Choroid plexus epithelial cell (primary cell): Measurements from ENCODE around the gene PEX5L.

Experiments
- DNase-seq: peaks from one replicate; pipeline ENCODE4 v3.0.0-alpha.2; 2010; ENCODE audit warnings: low read depth
- H3K4me3 ChIP-seq: 2 replicates; pipeline ENCODE4 v1.5.1; 2011; ENCODE audit warnings: low read depth, mild to moderate bottlenecking, control low read depth, low read length, moderate library complexity
- TF ChIP-seq, protein P1 (sequence below): conservative IDR thresholded peaks from 2 replicates; pipeline ENCODE4 v1.5.1; 2011; ENCODE audit warnings: low read depth, mild to moderate bottlenecking, control low read depth, inconsistent platforms, low read length, moderate library complexity

The PEX5L gene

DNA sequence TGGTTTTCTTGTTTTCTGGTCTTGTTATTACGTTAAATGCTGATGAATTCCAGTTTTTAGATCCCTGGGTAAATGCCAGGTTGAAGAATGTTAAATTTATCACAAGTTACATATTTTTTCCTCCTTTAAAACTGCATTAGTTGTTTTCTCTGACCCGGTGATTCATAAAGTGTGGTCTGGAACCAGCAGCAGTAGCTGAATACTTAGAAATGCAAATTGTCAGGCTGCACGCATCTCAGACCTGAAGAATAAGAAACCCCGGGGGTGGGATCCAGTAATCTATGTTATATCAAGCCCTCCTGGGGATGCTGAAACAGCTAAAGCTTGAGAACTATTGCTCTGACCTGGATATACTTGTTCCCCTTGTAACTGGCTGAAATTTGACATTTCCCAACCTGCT, 69.1 kb downstream of the PEX5L start:
- TF ChIP-seq, protein P1, sequence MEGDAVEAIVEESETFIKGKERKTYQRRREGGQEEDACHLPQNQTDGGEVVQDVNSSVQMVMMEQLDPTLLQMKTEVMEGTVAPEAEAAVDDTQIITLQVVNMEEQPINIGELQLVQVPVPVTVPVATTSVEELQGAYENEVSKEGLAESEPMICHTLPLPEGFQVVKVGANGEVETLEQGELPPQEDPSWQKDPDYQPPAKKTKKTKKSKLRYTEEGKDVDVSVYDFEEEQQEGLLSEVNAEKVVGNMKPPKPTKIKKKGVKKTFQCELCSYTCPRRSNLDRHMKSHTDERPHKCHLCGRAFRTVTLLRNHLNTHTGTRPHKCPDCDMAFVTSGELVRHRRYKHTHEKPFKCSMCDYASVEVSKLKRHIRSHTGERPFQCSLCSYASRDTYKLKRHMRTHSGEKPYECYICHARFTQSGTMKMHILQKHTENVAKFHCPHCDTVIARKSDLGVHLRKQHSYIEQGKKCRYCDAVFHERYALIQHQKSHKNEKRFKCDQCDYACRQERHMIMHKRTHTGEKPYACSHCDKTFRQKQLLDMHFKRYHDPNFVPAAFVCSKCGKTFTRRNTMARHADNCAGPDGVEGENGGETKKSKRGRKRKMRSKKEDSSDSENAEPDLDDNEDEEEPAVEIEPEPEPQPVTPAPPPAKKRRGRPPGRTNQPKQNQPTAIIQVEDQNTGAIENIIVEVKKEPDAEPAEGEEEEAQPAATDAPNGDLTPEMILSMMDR: no peak

DNA sequence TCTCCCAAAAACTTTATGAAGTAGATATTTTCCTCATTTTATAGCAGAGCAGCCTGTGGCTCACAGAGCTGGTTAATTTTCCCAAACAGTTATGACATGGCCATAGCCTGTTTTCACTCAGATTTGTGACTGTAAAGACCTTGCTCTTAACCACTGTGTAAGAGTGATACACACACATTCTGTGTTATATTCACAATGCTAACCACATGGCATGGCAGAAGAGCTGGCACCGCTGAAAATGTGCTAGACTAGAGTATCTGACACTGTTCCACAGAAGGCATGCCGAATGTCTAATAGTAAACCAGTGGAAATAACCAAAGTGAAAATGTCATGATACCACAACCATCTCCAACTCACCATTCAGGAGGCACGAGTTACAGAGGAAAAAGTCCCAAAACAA, 71.8 kb downstream of the PEX5L start:
- H3K4me3 ChIP-seq: no peak overlapping the region
- TF ChIP-seq, protein P1: no peak
- no peak for DNase-seq

More for the DNA sequence above, 69.1 kb downstream of the PEX5L start:
- no peak for DNase-seq
- no peak overlapping the region for H3K4me3 ChIP-seq

DNA sequence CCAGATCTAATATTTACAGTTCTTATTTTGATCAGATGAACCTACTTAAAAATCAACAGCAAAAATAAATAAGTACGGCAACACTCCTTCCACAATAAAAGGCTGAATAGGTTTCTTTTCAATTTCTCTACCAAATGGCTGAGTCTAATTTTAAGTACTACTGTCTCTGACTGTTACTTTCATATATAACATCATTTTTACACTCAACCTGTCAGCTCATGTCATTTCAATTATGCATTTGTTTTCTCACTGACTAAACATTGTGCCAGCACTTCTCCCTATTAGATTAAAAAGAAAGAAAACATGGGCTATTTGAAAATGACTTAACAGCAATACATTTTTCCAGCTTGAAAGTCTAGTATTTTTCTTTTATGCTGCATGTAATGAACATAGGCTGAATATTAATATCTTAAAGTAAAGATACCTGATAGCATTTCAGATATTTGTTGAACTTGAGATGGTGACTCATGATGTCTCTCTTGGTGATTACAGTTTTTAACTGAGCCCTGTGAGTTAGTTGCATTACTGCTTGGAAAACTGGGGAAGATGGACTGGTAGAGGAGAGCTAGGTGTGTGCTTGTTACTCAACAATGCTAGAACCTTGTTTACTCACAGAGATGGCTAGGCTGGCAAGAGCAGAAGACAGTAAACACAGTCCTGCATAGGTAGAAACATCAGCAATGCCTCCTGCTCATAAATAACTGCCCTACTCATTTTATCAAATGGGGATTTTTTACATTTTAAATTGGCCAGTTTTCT, 73.9 kb downstream of the PEX5L start:
- no peak overlapping the region for H3K4me3 ChIP-seq
- DNase-seq: no peak
- TF ChIP-seq, protein P1: no peak

DNA sequence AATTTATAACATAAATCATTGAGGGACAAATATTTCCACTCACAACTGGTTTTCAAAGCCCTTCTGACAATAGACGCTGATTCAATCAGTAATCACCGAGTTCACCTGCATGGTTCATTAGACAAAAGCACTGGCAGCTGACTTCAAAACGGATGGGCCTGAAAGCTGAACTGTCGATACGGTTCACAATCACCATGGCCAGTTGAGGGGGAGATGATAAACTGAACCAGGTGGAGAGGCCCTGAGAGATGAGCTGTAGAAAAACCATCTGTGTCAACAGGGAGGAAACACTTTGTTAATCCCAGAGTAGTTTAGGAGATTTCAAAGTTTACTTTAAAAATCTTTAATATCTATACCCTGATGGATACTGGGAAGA, 75.0 kb downstream of the PEX5L start:
- H3K4me3 ChIP-seq: no peak overlapping the region
- TF ChIP-seq, protein P1: no peak
- DNase-seq: no peak

DNA sequence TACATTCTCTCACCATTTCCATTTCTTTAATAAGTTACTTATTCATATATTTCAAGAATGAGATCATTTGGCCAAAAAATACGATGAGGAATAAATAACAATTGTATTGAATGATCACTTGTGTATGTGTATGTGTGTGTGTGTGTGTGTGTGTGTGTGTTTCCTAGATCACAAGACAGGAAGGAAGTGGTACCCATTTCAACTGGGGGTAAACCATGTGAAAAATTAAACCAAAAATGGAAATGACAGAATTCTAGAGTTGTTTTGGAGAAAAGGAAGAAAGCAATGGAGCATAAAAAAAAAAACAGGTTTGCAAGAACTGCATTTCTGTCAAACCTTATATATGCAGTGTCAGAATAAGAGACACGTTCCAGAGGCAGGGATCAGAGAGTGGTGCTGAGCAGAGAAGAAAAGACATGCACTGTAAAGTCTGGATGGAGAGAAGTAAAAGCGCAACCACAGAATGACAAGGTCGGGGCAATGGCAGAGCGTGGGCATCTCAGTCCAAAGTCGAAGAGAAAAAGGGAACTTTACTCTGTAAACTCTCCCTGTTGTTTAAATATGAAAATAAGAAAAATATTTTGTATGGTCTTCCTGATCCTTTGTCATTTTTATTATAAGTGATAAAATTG, 75.5 kb downstream of the PEX5L start:
- TF ChIP-seq, protein P1: no peak
- no peak for DNase-seq
- H3K4me3 ChIP-seq: no peak overlapping the region

DNA sequence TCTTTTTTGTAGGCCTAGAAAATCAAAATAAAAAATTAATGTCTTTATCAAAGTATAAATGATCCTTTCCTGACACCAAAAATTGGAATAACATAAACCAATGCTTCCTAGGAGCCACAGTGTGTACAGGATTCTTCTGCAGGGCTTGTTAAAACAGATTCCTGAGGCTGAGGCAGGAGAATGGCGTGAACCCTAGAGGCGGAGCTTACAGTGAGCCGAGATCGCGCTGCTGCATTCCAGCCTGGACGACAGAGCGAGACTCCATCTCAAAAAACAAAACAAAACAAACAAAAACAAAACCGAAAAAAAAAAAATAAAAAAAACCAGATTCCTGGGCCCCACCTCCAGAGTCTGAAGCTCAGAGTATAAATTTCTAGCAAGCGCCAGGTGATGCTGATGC, 78.0 kb downstream of the PEX5L start:
- TF ChIP-seq, protein P1: no peak
- no peak for DNase-seq
- no peak overlapping the region for H3K4me3 ChIP-seq

DNA sequence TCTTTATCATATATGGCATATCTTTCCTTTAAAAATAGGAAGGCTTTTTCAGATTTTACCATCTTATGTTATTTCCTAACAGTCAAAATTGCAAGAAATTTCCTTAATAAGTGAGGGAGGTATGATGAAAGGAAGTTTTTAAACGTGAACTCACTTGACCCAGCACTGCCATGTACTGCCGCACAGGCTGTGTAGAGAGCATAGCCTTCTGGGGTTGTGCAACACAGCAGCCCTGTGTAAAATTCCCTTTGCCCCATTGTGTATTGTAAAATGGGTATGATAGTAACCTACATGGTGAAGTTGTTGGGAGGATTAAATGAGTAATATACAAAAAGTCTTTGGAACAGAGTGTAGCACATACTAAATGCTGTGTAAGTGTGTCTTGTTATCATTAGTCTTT, 78.6 kb downstream of the PEX5L start:
- no peak overlapping the region for H3K4me3 ChIP-seq
- TF ChIP-seq, protein P1: no peak

More for the DNA sequence above, 78.6 kb downstream of the PEX5L start:
- DNase-seq: no peak
